Mammary microvascular endothelial cell (primary cell): ENCODE data around the gene HOXA5. TPM values are rescaled to one million over a fixed set of nuclear protein-coding genes. Genes with fewer than 3 reads are reported as not detected.

ENCODE experiments used
- total RNA-seq: library from RNA; depleted of rRNA; stranded (reverse); fragments of >200 nt; gene quantifications from 2 replicates; pipeline ENCODE4 v1.2.3, GENCODE V29; 2015

Gene HOXA5
- total RNA-seq, 1 donor from 2014 or later, result 15.3 TPM

Other genes with a start within 250 kb of the HOXA5 start
- 2.3 and 3.0 TPM in 2 replicates for gene HOXA1, start 47.7 kb downstream of the HOXA5 start, total RNA-seq
- gene HOXA2, start 41.0 kb downstream of the HOXA5 start, total RNA-seq, result 1.1 and 1.7 TPM in 2 replicates
- 6.2 and 8.8 TPM in 2 replicates for gene HOXA4, start 12.9 kb downstream of the HOXA5 start, total RNA-seq
- 4.0 and 6.5 TPM in 2 replicates for gene HOXA6, start 4.1 kb upstream of the HOXA5 start, total RNA-seq
- 11.0 and 11.1 TPM in 2 replicates for gene HOXA3, start 8.9 kb upstream of the HOXA5 start, total RNA-seq
- gene HOXA7, start 13.0 kb upstream of the HOXA5 start, total RNA-seq, result 11.9 and 13.6 TPM in 2 replicates
- 16.2 and 24.6 TPM in 2 replicates for gene HOXA9, start 21.9 kb upstream of the HOXA5 start, total RNA-seq
- 6.5 and 11.7 TPM in 2 replicates for gene HOXA10, start 30.6 kb upstream of the HOXA5 start, total RNA-seq
- 3.1 and 4.0 TPM in 2 replicates for gene HOXA11, start 41.6 kb upstream of the HOXA5 start, total RNA-seq
- not detected in 2 replicates for gene HOXA13, start 56.4 kb upstream of the HOXA5 start, total RNA-seq
- not detected in 2 replicates for gene EVX1, start 99.1 kb upstream of the HOXA5 start, total RNA-seq